Panc1 (cell line): ENCODE results near the gene ANP32A.

ENCODE experiments used
- CTCF ChIP-seq: fragments of 450-650 bp; IDR thresholded peaks from 2 replicates; pipeline ENCODE4 v1.5.1; 2017; ENCODE audit warnings: mild to moderate bottlenecking
- POLR2AphosphoS5 ChIP-seq: IDR thresholded peaks from 2 replicates; pipeline ENCODE4 v1.6.1; 2012; ENCODE audit warnings: mild to moderate bottlenecking, low read depth, low read length, moderate library complexity
- REST ChIP-seq, 2 experiments: IDR thresholded peaks; 2 replicates each; pipeline ENCODE4 v1.6.1; 2011 to 2012; ENCODE audit warnings: low read depth in 2 of 2, control low read depth in 1 of 2, low read length in 1 of 2, mild to moderate bottlenecking in 1 of 2, moderate library complexity in 1 of 2; ENCODE audit not compliant: insufficient read depth in 1 of 2

- TF ChIP-seq CTCF (no peak), POLR2AphosphoS5 (no peak), REST (IDR thresholded peaks at IDR 0.05; ENCODE audit: insufficient read depth in 1 of 2, low read depth in 2 of 2, low read length in 1 of 2) (no peak)
Measured at GRCh38 chr15:68823561-68823960, 2.9 kb upstream of the ANP32A start.
